ENCODE data around the gene NACA2. TPM values are rescaled to one million over a fixed set of nuclear protein-coding genes. Genes with fewer than 3 reads are reported as not detected.
"Not testable (repeated sequence)": the region's sequence is repeated elsewhere in the genome, so short reads cannot be mapped to it uniquely, and the experiment has no call there.

The NACA2 gene
- polyA plus RNA-seq, 3 donors from 2014 or later = not detected

DNA sequence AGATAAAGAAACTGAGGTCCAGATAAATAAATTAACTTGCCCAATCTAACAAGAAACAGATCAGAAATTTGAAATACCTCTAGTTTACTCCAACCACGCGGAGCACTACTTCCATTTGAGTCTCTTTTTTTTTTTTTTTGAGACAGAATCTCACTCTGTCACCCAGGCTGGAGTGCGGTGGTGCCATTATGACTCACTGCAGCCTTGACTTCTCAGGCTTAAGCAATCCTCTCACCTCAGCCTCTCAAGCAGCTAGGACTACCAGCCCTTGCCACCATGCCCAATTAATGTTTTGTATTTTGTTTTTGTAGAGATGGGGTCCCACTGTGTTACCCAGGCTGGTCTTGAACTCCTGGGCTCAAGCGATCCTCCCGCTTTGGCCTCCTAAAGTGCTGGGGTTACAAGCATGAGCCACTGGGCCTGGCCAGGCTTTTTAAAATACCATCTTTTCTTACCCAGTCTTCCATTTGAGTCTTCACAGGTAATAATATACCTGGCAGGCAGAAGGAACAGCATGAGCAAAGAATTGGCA is 3.3 kb upstream of the NACA2 start:
- DNase-seq = no peak
- H3K4me1 Mint-ChIP-seq = no peaks in the 10 kb centered on the region
- H3K36me3 Mint-ChIP-seq = no peaks in the 10 kb centered on the region
- no peak overlapping the region for H3K27ac Mint-ChIP-seq
- H3K9me3 Mint-ChIP-seq = no peaks in the 10 kb centered on the region
- peaks cover 0 to 4% (median 0%) of the 10 kb centered on the region in 3 donors for H3K27me3 Mint-ChIP-seq (ENCODE audit: low read depth in 3 of 3)
- no peak overlapping the region for H3K4me3 Mint-ChIP-seq

DNA sequence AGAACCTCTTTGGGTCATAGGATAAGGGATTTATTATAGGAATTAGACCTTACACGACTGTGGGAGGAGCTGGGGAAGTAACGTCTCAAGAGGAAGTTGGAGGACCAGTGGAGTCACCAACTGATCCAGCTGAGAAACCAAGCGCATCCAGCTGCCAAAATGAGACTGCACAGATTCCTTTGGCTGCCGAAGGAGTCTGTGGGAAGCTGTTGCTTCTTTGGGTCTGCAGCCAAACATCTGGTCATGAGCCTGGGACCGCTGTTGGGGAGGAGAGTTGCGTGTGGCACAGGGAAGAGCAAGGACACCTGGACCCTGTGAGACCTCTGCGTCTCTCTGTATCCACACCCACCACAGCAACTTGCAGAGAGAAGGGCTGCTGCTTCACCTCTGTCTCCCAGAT is 2.4 kb upstream of the NACA2 start:
- H3K27me3 Mint-ChIP-seq (ENCODE audit: low read depth in 3 of 3) = peaks cover 0 to 4% (median 0%) of the 10 kb centered on the region in 3 donors
- no peaks in the 10 kb centered on the region for H3K4me1 Mint-ChIP-seq
- H3K36me3 Mint-ChIP-seq = no peaks in the 10 kb centered on the region
- DNase-seq = no peak
- H3K9me3 Mint-ChIP-seq = no peaks in the 10 kb centered on the region
- no peak overlapping the region for H3K27ac Mint-ChIP-seq
- no peak overlapping the region for H3K4me3 Mint-ChIP-seq

DNA sequence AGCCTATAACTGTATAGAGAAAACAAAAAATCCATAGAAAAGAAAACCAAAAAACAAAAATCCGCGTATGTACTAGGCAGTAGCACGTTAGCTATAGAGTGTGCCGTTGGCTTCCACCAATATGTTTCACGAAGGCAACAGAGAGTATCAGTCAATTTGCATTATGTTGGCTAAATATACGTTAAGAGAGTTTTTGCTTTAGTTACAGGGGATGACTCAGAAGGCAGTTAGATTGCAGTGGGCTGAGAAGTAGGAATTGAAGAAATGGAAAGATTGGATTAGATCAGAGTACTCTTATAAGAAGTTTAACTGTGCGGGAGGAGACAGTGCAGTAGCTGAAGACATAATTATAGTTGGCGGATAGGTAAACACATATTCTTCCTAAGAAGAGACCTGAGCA is 911 bp upstream of the NACA2 start:
- no peak for DNase-seq
- Mint-ChIP-seq H3K4me1 (no peaks in the 10 kb centered on the region), H3K27me3 (ENCODE audit: low read depth in 3 of 3) (peaks cover 0 to 4% (median 0%) of the 10 kb centered on the region in 3 donors), H3K27ac (no peak overlapping the region), H3K4me3 (no peak overlapping the region), H3K9me3 (no peaks in the 10 kb centered on the region), H3K36me3 (no peaks in the 10 kb centered on the region)

DNA sequence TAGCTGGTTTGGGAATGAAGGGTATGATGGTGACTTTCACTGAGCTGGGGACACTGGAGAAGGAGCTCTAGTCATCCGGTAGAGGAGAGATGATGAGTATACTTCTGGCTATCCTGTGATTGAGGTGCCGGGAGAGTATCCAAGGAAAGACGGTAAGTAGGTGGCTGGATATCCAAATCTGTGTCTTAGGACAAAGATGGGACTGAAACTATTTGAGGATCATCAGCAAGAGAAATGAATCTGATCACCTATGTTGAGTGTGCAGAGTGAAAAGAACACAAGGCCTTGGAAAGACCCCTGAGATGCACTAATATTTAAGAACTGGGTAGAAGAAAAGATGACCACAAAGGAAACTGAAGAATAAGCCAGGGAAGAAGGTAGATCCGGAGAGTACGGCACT is 1.0 kb downstream of the NACA2 start:
- DNase-seq = no peak
- no peak overlapping the region for H3K4me3 Mint-ChIP-seq
- no peak overlapping the region for H3K27ac Mint-ChIP-seq
- no peaks in the 10 kb centered on the region for H3K27me3 Mint-ChIP-seq (ENCODE audit: low read depth in 3 of 3)
- H3K4me1 Mint-ChIP-seq = no peaks in the 10 kb centered on the region
- no peaks in the 10 kb centered on the region for H3K36me3 Mint-ChIP-seq
- H3K9me3 Mint-ChIP-seq = no peaks in the 10 kb centered on the region

DNA sequence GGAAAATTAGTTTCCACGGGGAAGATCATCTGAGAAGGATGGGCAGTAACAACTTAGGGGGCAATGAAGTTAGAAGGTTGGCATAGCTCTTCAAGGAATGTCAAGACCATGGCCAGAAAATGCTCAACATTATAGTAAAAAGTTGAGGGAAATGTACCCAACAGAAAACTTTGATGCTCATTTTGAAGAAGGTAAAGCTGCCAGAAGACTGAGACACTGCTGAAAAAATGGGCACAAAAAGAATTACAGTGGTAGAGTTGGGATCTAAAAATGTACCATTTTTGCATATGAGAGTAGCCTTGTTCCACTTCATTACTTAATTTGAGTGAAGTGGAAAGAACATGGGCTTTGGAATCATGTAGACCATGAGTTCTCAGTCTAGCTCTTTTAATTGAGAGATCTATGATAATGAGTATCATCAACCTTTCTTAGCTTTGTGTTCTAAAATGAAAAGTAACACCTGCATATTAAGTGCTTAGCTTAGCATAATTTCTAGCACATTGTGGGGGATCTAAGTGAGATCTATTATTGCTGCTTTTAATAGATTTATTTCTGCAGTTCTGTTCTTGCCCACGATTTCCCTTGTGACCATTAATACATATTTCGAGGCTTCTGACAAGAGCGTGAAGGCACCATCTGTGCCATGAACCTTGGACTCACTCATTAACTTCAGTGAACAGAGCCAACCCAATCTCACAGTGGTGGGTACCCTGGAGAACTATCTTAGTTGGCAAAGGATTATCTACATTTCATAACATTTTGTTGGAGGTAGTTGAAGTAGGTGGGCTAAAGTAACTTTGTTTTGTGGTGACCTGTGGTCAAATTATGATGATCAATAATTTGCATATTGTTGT is 3.0 kb downstream of the NACA2 start:
- Mint-ChIP-seq H3K4me1 (no peaks in the 10 kb centered on the region), H3K4me3 (no peak overlapping the region), H3K36me3 (no peaks in the 10 kb centered on the region), H3K27me3 (ENCODE audit: low read depth in 3 of 3) (no peaks in the 10 kb centered on the region), H3K9me3 (no peaks in the 10 kb centered on the region), H3K27ac (no peak overlapping the region)
- DNase-seq = no peak

DNA sequence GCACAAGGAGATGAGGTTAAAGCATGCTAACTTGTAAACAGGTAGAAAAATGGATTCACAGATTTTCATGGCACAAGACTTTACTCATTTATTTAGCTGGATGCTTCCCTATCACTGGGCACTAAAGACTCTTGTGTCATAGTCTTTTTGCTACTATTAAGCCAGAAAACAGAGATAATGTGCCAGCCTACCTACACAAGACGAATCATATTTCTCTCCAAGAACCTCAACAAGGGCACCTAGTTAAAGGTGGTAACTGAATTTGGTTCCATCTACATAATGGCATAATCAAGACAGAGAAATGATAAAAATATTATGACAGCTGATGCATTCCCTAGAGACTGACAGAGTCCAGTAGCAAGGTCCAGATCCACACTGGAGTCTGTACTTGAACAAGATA is 3.8 kb downstream of the NACA2 start:
- no peaks in the 10 kb centered on the region for H3K9me3 Mint-ChIP-seq
- no peak overlapping the region for H3K27ac Mint-ChIP-seq
- H3K4me3 Mint-ChIP-seq = no peak overlapping the region
- DNase-seq = no peak
- no peaks in the 10 kb centered on the region for H3K4me1 Mint-ChIP-seq
- no peaks in the 10 kb centered on the region for H3K36me3 Mint-ChIP-seq
- no peaks in the 10 kb centered on the region for H3K27me3 Mint-ChIP-seq (ENCODE audit: low read depth in 3 of 3)

DNA sequence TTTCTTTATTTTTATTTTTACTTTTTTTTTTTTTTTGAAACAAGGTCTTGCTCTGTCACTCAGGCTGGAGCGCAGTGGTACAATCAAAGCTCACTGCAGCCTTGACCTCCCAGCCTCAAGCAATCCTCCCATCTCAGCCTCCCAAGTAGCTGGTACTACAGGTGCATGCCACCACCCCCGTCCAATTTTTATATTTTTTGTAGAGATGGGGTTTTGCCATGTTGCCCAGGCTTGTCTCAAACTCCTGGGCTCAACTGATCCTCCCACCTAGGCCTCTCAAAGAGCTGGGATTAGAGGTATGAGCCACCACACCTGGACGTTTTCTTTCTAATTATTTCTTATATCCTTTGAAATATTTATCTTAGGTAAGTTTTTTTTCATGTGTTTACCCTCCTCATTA is 4.4 kb downstream of the NACA2 start:
- H3K27ac Mint-ChIP-seq; H3K9me3 Mint-ChIP-seq; H3K36me3 Mint-ChIP-seq; DNase-seq; H3K27me3 Mint-ChIP-seq (ENCODE audit: low read depth in 3 of 3); H3K4me1 Mint-ChIP-seq; H3K4me3 Mint-ChIP-seq: not testable (repeated sequence)

DNA sequence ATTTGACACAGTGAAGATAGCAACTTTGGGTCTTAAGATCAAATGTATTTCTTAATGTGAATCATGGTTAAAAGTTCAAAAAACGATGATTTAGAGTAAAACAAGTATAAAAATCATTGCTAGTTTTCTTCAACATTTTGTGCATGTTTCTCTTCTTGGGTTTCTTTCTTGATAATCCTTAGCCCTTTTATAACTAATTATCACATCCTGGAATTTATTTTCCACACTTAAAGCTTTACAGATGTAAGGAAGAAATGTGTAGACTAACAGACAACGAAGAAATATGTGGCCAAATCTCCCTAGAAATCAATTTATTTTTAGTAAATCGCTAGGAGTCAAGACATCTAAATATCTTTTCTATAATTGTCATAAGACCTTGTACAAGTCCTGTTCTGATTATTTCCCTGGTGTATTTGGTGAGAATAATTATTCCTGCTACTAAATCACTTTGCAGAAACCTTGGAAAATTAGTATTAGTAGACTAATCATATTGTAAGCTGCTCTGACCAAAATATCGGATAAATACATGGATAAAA is 4.9 kb downstream of the NACA2 start:
- Mint-ChIP-seq H3K27me3 (ENCODE audit: low read depth in 3 of 3) (no peaks in the 10 kb centered on the region), H3K4me1 (no peaks in the 10 kb centered on the region), H3K4me3 (no peak overlapping the region), H3K27ac (no peak overlapping the region), H3K36me3 (no peaks in the 10 kb centered on the region), H3K9me3 (no peaks in the 10 kb centered on the region)
- DNase-seq = no peak

DNA sequence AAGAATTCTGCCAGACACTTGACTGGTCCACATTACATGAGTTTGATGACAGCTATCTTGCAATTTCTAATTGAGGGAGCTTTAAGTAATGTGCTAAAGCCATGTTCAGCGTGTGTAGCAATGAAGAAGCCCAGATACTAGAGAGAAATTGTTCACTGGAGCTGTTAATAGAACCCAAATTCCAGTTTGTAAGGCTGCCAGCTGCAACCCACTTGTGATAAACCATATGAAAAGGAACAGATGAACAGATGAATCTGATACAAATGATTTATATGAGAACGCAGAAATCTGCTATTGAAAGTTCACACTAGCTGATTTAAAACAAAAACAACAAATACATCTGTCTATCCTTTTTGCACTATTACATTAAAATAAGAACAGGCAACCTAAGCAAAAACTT is 6.2 kb downstream of the NACA2 start:
- H3K9me3 Mint-ChIP-seq = peaks cover 0 to 3% (median 0%) of the 10 kb centered on the region in 6 donors
- H3K4me1 Mint-ChIP-seq = no peaks in the 10 kb centered on the region

DNA sequence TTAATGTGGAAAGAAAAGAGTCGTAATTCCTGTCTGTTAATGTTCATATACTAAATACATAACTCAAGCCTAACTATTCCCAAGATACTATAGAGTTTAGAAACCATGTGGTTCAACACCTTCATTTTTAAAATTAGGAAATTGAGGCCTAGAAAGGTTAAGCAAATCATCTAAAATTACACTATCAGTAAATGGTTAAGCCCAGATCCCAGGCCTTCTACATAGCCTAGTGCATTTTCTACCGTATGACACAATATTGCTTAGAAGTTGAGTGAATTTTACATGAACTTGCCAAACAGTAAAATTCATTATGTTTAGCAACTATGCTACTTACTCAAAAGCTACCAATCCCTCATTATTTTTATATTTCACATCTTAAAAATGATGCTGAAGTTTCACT is 6.8 kb downstream of the NACA2 start:
- H3K36me3 Mint-ChIP-seq = no peaks in the 10 kb centered on the region
- no peak for DNase-seq
- H3K4me1 Mint-ChIP-seq = no peaks in the 10 kb centered on the region
- H3K27ac Mint-ChIP-seq = no peak overlapping the region
- H3K27me3 Mint-ChIP-seq (ENCODE audit: low read depth in 3 of 3) = peaks cover 0 to 6% (median 2%) of the 10 kb centered on the region in 3 donors
- H3K4me3 Mint-ChIP-seq = no peak overlapping the region
- peaks cover 0 to 3% (median 0%) of the 10 kb centered on the region in 6 donors for H3K9me3 Mint-ChIP-seq

More for the DNA sequence above, 6.2 kb downstream of the NACA2 start:
- no peaks in the 10 kb centered on the region for H3K36me3 Mint-ChIP-seq
- no peak for DNase-seq
- H3K27ac Mint-ChIP-seq = no peak overlapping the region
- H3K27me3 Mint-ChIP-seq (ENCODE audit: low read depth in 3 of 3) = peaks cover 0 to 2% (median 0%) of the 10 kb centered on the region in 3 donors
- no peak overlapping the region for H3K4me3 Mint-ChIP-seq

DNA sequence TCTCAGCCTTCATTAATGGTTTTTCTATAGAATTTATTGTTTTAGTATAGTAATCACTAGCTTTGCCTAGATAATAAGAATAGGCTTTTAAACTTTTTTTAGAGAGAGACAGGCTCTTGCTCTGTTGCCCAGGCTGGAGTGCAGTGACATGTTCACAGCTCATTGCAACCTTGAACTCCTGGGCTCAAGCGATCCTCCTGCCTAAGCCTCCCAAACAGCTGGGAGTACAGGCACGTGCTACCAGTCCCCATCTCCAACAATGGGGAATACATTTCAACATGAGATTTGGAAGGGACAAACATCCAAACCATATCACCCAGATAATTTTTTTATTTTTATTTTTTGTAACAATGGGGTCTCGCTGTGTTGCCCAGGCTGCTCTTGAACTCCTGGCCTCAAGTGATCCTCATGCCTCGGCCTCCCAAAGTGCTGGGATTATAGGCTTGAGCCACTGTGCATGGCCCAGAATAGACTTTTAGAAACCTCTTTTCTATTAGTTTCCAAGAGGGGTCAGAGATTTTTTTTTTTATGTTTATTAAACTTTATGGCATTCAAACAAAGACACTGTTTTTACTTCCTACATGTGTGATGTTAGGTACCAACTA is 7.3 kb downstream of the NACA2 start:
- H3K27ac Mint-ChIP-seq = no peak overlapping the region
- H3K36me3 Mint-ChIP-seq = no peaks in the 10 kb centered on the region
- H3K4me3 Mint-ChIP-seq = no peak overlapping the region
- DNase-seq = no peak
- peaks cover 0 to 3% (median 0%) of the 10 kb centered on the region in 6 donors for H3K9me3 Mint-ChIP-seq
- H3K27me3 Mint-ChIP-seq (ENCODE audit: low read depth in 3 of 3) = peaks cover 0 to 8% (median 2%) of the 10 kb centered on the region in 3 donors
- H3K4me1 Mint-ChIP-seq = no peaks in the 10 kb centered on the region

DNA sequence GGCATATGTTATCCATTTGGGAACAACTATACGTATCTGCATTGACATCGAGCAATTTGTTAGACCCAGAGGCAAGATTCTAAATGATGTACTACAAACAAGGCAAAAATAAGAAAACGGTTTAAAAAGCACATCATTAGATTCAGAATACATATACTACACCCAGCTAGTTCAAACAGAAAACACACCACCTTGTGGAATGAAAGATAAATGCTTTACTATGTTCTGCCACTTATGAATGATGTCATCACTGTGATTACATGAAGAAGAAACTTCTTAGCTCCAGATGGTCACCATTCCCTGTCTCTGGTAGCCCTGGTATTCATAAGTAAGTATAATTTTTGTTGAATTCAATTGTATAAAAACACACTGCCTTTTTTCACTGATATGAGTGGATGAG is 7.8 kb downstream of the NACA2 start:
- Mint-ChIP-seq H3K4me3 (no peak overlapping the region), H3K27me3 (ENCODE audit: low read depth in 3 of 3) (peaks cover 0 to 8% (median 2%) of the 10 kb centered on the region in 3 donors), H3K9me3 (peaks cover 0 to 3% (median 0%) of the 10 kb centered on the region in 6 donors), H3K36me3 (no peaks in the 10 kb centered on the region), H3K4me1 (no peaks in the 10 kb centered on the region), H3K27ac (no peak overlapping the region)
- DNase-seq = no peak

DNA sequence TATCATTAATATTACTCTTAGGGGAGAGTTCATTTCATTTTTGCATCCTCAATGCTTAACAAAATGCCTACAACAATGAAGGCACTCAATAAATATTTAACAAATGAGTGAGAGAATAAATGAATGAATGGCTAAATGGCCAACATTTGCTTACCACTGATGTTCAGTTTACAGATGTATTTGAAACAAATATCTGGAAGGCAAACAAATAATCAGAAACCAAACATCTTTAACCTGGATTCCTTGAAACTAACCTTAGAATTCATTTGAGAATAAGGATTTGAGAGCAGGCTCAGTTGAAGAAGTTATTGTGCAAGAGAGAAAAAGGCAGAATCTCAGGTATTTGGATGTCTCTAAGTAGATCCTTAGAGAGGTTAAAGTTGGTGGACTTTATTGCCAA is 8.4 kb downstream of the NACA2 start:
- Mint-ChIP-seq H3K36me3 (no peaks in the 10 kb centered on the region), H3K4me1 (no peaks in the 10 kb centered on the region), H3K4me3 (no peak overlapping the region), H3K27ac (no peak overlapping the region), H3K27me3 (ENCODE audit: low read depth in 3 of 3) (peaks cover 0 to 8% (median 2%) of the 10 kb centered on the region in 3 donors), H3K9me3 (peaks cover 0 to 3% (median 0%) of the 10 kb centered on the region in 6 donors)
- DNase-seq = no peak

DNA sequence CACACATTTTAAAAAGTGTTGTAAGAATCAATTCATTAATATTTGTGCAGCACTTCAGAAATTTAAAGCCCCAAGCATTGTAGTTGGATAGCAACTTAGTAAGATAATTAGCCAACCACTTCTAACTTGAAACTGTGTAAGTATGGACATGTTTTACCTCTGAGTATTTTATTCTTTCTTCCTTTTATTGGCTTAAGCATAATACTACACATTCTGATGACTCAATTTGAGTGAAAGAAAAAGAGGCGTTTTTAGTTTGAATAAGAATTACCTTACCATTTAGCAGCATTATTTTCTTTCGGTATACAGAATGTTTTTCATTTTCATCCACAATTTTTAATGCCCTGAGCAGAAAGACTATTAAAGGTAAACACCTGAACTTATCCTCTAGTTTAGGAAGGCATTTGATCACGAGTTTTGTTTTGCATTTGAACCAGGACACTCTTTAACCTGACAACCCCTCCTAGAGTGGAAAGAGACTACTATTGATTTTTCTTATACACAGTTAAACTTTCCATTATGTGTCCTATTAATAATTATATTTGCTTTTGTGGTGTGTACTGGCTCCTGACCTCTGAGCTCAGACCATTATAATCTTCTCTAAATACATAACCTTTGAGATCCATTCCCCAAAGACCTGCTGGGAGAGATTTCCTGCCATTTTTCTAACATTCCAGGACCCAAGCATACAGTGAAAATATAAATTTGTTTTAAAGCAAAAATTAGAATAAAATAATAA is 9.2 kb downstream of the NACA2 start:
- H3K4me1 Mint-ChIP-seq = no peaks in the 10 kb centered on the region

More for the DNA sequence above, 9.2 kb downstream of the NACA2 start:
- no peak for DNase-seq
- peaks cover 0 to 3% (median 0%) of the 10 kb centered on the region in 6 donors for H3K9me3 Mint-ChIP-seq
- H3K27ac Mint-ChIP-seq = no peak overlapping the region
- peaks cover 0 to 8% (median 2%) of the 10 kb centered on the region in 3 donors for H3K27me3 Mint-ChIP-seq (ENCODE audit: low read depth in 3 of 3)
- H3K4me3 Mint-ChIP-seq = no peak overlapping the region
- H3K36me3 Mint-ChIP-seq = no peaks in the 10 kb centered on the region
